ENCODE measurements around the gene CD1C.
"Not testable (repeated sequence)": the region's sequence is repeated elsewhere in the genome, so short reads cannot be mapped to it uniquely, and the experiment has no call there.

GRCh38 chr1:158336413-158336812 lies 46.7 kb downstream of the CD1C start:
- TF ChIP-seq, protein P1, sequence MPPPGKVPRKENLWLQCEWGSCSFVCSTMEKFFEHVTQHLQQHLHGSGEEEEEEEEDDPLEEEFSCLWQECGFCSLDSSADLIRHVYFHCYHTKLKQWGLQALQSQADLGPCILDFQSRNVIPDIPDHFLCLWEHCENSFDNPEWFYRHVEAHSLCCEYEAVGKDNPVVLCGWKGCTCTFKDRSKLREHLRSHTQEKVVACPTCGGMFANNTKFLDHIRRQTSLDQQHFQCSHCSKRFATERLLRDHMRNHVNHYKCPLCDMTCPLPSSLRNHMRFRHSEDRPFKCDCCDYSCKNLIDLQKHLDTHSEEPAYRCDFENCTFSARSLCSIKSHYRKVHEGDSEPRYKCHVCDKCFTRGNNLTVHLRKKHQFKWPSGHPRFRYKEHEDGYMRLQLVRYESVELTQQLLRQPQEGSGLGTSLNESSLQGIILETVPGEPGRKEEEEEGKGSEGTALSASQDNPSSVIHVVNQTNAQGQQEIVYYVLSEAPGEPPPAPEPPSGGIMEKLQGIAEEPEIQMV (tag; conservative IDR thresholded peaks at IDR 0.05; ENCODE audit: low read depth), result not testable (repeated sequence)
- TF ChIP-seq RFX5 (IDR thresholded peaks at IDR 0.05; ENCODE audit: low read depth, low read length); MYC (IDR thresholded peaks at IDR 0.05; ENCODE audit: low read depth, low read length); MYC (CRISPR knock-in tag; IDR thresholded peaks at IDR 0.05; ENCODE audit: borderline replicate concordance, low read depth); EZH2 (IDR thresholded peaks at IDR 0.05; ENCODE audit: borderline replicate concordance, low read depth, low read length); YY1 (IDR thresholded peaks at IDR 0.05; ENCODE audit: borderline replicate concordance in 1 of 3, control insufficient read depth in 1 of 3, extremely low read depth in 1 of 3, insufficient read depth in 3 of 3, insufficient read length in 1 of 3, insufficient replicate concordance in 2 of 3, low read depth in 1 of 3, low read length in 2 of 3); JUND (IDR thresholded peaks at IDR 0.05; ENCODE audit: borderline replicate concordance, low read depth, low read length); JUND (tag; IDR thresholded peaks at IDR 0.05; ENCODE audit: borderline replicate concordance, low read depth, low read length); CBX8 (IDR thresholded peaks at IDR 0.05; ENCODE audit: borderline replicate concordance, extremely low read depth, low read depth, low read length, poor library complexity, severe bottlenecking); NFYB (IDR thresholded peaks at IDR 0.05; ENCODE audit: extremely low read depth, insufficient read length); DNMT1 (IDR thresholded peaks at IDR 0.05); CBX5 (IDR thresholded peaks at IDR 0.05; ENCODE audit: borderline replicate concordance, low read depth); FOXP1 (CRISPR knock-in tag; IDR thresholded peaks at IDR 0.05): not testable (repeated sequence)
- TF ChIP-seq, protein P2, sequence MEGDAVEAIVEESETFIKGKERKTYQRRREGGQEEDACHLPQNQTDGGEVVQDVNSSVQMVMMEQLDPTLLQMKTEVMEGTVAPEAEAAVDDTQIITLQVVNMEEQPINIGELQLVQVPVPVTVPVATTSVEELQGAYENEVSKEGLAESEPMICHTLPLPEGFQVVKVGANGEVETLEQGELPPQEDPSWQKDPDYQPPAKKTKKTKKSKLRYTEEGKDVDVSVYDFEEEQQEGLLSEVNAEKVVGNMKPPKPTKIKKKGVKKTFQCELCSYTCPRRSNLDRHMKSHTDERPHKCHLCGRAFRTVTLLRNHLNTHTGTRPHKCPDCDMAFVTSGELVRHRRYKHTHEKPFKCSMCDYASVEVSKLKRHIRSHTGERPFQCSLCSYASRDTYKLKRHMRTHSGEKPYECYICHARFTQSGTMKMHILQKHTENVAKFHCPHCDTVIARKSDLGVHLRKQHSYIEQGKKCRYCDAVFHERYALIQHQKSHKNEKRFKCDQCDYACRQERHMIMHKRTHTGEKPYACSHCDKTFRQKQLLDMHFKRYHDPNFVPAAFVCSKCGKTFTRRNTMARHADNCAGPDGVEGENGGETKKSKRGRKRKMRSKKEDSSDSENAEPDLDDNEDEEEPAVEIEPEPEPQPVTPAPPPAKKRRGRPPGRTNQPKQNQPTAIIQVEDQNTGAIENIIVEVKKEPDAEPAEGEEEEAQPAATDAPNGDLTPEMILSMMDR (IDR thresholded peaks at IDR 0.05 in 2 of 3, conservative IDR thresholded peaks at IDR 0.05 in 1 of 3; ENCODE audit: insufficient read depth in 2 of 3, low read depth in 1 of 3, low read length in 3 of 3), result not testable (repeated sequence)
- TF ChIP-seq, protein P3, sequence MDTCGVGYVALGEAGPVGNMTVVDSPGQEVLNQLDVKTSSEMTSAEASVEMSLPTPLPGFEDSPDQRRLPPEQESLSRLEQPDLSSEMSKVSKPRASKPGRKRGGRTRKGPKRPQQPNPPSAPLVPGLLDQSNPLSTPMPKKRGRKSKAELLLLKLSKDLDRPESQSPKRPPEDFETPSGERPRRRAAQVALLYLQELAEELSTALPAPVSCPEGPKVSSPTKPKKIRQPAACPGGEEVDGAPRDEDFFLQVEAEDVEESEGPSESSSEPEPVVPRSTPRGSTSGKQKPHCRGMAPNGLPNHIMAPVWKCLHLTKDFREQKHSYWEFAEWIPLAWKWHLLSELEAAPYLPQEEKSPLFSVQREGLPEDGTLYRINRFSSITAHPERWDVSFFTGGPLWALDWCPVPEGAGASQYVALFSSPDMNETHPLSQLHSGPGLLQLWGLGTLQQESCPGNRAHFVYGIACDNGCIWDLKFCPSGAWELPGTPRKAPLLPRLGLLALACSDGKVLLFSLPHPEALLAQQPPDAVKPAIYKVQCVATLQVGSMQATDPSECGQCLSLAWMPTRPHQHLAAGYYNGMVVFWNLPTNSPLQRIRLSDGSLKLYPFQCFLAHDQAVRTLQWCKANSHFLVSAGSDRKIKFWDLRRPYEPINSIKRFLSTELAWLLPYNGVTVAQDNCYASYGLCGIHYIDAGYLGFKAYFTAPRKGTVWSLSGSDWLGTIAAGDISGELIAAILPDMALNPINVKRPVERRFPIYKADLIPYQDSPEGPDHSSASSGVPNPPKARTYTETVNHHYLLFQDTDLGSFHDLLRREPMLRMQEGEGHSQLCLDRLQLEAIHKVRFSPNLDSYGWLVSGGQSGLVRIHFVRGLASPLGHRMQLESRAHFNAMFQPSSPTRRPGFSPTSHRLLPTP (IDR thresholded peaks at IDR 0.05; ENCODE audit: borderline replicate concordance, extremely low read depth, insufficient read length), result not testable (repeated sequence)
